GM21723 (cell line): ENCODE results near the gene PINLYP.
A peak's percentile ranks its signal among the peaks of the same experiment; 100 is the strongest.
"Not testable (repeated sequence)": the region's sequence is repeated elsewhere in the genome, so short reads cannot be mapped to it uniquely, and the experiment has no call there.

ENCODE experiments used
- ATAC-seq: cut with Tn5 transposase; IDR thresholded peaks from one replicate; pipeline ENCODE4 v1.9.1; 2021; ENCODE audit warnings: mild to moderate bottlenecking, moderate library complexity; ENCODE audit not compliant: unreplicated experiment

Gene PINLYP

GRCh38 chr19:43547926-43548325 is 27.7 kb upstream of the PINLYP start:
- ATAC-seq: not testable (repeated sequence)

DNA sequence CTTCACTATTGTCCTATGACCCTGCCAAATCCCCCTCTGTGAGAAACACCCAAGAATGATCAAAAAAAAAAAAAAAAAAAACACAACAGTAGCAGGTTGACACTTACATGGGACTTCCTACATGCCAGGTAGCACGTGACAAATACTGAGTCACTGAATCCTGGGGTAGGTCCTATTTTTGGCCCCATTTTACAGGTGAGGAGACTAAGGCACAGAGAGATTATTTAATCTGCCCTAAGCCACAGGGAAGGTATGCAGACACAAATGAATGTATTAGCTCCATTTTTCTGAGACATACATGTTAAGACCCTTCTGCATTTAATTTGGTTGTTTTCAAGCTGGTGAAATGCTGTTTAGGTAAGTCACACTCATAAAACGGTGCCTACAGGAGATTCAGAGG is 26.9 kb upstream of the PINLYP start:
- no peak for ATAC-seq

DNA sequence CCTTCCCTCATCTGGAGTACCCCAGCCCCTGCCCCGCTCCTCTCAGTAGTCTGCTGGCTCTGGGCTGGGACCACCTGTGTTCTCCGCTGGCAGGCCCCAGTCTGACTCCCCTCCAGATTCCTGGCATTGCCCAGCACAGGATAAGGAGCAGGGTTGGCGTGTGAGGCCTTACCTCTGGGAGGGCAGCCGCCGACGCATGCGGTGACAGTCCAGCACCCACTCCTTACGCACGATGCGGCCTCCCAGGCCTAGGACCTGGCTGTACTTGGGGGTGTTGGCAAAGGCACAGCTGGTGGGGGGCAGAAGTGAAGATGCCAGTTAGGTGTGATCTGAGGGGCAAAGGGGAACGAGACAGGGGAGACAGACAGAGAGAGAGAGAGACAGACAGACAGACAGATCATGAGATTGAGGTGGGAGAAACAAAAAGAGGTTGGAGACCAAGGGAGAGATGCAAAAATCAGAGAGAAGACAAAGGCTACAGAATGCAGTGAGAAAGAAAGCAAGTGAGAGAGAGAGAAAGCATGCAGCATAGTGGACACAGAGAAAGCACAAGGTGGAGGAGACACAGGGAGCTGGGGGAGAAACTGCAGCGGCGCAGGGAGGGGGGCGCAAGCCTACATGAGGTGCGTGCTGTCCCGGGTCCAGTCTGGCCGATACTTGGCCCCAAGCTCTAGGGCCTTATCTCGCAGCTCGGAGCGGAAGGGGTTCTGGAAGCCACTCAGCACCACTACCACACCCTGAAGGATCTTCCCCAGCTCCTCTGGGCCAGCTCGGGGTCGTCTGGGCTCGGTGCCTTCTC is 24.0 kb upstream of the PINLYP start:
- no peak for ATAC-seq

DNA sequence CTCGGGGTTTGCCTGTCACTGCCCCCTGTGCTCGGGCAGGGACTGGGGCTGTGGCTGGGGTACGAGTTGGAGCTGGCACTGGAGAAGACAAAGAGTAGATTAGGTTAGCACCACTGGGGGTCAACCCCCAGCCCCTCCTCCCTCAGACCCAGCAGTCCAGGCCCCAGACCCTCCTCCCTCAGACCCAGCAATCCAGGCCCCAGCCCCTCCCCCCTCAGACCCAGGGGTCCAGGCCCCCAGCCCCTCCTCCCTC is 23.5 kb upstream of the PINLYP start:
- ATAC-seq: no peak

DNA sequence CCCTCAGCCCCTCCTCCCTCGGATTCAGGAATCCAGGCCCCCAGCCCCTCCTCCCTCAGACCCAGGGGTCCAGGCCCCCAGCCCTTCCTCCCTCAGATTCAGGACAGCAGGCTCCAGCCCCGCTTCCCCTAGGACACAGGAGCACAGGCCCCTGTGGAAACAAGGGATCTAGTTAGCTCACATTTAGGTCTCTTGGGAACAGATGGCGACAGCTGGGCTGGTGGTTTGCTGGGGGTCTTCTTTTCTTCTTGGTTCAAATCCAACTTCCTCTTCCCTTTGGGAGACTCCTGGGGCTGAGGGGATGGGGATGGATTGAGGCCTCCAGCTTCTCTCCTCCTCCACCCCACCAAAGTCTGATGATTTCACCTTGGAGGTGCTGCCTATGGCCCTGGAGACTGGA is 23.0 kb upstream of the PINLYP start:
- ATAC-seq: no peak

- ATAC-seq: no peak
Observed at GRCh38 chr19:43553656-43554055, 21.9 kb upstream of the PINLYP start.

- ATAC-seq: no peak
Observed at GRCh38 chr19:43554317-43554895, 21.2 kb upstream of the PINLYP start.

- ATAC-seq: no peak
Observed at GRCh38 chr19:43555185-43555770, 20.3 kb upstream of the PINLYP start.

GRCh38 chr19:43560687-43561086 is 14.9 kb upstream of the PINLYP start:
- ATAC-seq: no peak

DNA sequence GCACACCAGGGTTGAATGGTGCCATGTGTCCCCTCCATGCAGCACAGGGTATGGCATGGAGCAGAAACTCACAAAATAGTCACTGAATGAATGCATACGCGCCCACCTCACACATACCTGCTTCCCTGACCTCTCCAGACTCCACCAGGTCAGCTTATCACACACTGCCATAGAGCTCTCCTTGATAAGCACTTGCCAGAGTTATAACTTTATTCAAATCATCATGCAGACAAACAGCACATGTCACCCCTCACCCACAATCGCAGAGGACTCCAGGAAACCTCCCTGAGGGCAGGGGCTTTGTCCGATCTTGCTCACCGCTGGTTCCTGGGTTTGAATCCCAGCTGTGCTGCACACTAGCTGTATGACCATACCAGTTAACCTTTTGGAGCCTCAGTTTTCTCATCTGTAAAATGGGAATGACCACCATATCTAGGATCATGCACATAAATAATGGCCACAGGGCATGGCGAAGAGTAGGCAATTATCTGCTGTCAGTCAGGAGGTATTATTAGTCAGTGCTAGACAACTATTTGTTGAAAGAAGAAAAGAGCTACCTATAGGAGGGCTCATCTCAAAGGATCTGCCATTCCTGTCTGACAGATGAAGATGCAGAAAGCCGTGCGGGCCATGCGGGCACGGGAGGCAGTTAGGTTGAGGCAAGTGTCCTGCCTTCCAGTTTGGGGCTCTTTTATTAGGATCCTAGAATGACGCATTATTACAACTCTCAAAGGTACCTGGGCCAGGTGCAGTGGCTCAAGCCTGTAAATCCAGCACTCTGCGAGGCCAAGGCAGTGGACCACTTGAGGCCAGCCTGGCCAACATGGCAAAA is 14.2 kb upstream of the PINLYP start:
- no peak for ATAC-seq

- no peak for ATAC-seq
Observed at GRCh38 chr19:43562226-43562697, 13.3 kb upstream of the PINLYP start.

DNA sequence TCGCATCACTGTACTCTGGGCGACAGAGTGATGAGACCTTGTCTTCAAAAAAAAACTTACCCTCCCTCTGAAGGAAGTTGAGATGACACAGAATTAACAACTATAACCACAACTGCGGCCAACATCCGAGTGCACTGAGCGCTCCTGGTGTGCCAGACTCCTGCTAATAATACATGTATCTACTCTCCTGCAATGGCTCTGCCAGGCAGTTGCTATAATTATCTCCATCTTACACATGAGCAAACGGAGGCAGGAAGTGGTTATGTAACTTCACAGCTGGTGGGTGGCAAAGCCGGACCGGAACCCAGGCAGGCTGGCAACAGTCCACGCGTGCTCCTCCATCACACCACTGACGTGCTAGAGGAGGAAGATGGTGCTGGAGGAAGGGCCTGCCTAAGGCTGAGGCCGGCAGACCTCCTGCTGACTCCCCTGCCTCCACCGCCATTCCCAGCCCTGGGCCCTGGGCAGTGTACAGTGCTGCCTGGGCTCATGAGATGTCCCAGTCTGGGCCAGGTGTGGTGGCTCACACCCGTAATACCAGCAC is 12.8 kb upstream of the PINLYP start:
- ATAC-seq: peak; percentile 65

- ATAC-seq: no peak
Observed at GRCh38 chr19:43563816-43564457, 11.7 kb upstream of the PINLYP start.

DNA sequence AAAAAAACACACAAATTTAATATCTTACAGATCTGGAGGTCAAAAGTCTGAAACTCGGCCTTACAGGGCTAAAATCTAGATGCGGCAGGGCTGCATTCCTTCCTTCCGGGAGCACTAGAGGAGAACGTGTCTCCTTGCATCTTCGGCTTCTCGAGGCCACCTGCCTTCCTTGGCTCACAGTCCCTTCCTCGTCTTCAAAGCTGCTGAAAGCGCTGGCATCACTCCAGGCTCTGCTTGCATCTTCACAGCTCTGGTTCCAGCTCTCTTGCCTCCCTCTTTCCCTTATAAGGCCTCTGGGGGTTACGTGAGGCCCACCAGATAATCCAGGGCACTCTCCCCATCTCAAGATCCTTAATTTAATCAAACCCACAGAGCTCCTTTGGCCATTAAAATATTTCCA is 10.8 kb upstream of the PINLYP start:
- no peak for ATAC-seq

GRCh38 chr19:43569657-43570056 is 5.9 kb upstream of the PINLYP start:
- ATAC-seq: no peak

- no peak for ATAC-seq
Observed at GRCh38 chr19:43570174-43570791, 5.3 kb upstream of the PINLYP start.

DNA sequence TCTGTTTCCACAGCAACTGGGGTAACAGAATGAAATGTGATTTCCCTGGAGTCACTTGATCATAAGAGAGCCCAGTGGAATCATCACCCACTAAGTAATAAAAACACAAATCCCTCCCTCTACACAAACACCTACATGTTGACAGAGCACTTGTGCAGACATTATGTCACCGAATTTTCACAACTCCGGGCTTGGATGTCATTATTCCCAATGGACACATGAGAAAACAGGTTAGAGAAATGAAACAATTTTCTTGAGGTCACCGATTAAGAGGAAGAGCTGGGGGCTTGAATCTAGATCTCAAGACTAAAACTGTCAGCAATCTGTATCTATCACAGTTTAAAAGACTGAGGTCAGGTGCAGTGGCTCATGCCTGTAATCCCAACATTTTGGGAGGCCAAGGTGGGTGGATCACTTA is 3.4 kb upstream of the PINLYP start:
- no peak for ATAC-seq

- ATAC-seq: no peak
Observed at GRCh38 chr19:43574424-43575155, 1.0 kb upstream of the PINLYP start.

GRCh38 chr19:43575955-43576878 is 616 bp downstream of the PINLYP start:
- no peak for ATAC-seq
